ENCODE measurements around the gene TMEM9B. TPM values are rescaled to one million over a fixed set of nuclear protein-coding genes. Genes with fewer than 3 reads are reported as not detected.

TMEM9B gene
- total RNA-seq, 1 donor from 2014 or later = 26.8 TPM

DNA sequence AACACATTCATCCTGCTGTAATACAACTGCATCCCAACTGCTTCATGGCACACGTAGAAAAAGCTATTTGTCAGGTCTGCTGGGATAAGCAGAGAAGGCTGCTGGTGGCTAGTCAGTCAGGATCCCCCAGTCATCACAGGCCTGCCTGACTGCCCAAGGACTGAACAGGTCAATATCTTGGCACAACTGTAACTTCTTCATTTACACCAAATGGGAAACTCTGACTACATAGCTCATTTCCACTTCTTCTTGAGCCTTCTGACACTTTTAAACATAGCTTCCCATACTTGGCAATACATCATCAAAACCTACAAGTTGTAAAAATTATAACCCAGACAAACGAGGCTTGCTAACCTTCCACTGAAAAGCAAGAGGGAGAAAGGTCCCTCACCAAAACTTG lies 2.8 kb downstream of the TMEM9B start:
- H3K4me1 ChIP-seq = peaks cover 33% of the 10 kb centered on the region
- intact Hi-C loops (cut with DNase I) = loop anchor here (10.0 kb wide), 1 partner anchor 277 kb away; the partner anchor contains the start of genes RPL27A and TRIM66
- H3K27ac ChIP-seq = no peak overlapping the region

DNA sequence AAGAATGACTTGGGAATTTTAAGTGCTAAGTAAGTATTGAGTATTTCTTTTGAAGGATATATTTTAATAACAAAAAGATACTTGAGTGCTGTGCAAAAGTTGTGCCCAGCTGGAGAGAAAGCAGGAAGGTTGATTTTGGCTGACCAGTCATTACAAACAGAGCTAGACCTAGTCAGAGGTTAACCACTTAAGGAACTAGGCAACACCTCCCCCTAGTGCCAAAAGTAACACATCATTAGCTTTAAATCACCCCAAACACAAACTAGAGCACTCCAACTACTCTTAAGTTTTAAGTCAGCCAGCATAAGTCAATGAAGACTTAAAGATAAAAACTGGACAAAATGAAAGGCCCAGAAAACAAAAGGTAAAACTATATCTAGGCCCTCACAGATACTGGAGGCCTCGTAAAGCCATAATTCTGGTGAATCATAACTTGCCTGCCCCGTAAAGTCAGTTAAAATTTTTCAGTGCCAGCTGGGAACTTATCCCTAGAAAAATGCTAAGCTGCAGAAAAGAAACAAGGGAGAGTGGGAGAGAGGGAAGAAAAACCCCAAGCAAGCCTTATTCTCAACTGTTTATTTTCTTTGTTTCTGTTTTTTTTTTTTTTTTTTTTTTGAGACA lies 4.6 kb downstream of the TMEM9B start:
- peaks cover 27% of the 10 kb centered on the region for H3K4me1 ChIP-seq
- H3K4me3 ChIP-seq = no peak overlapping the region
- intact Hi-C loops (cut with DNase I) = loop anchor here (10.0 kb wide), 1 partner anchor 275 kb away; the partner anchor contains the start of genes RPL27A and TRIM66
- no peak for DNase-seq (ENCODE audit: extremely low spot score in 2 of 2)
- H3K27me3 ChIP-seq = no peaks in the 10 kb centered on the region
- peak overlapping the region; percentile 7 for H3K27ac ChIP-seq
- no peaks in the 10 kb centered on the region for H3K9me3 ChIP-seq
- no peak for TF ChIP-seq POLR2AphosphoS5 (IDR thresholded peaks at IDR 0.05; ENCODE audit: insufficient read depth in 1 of 2, low read depth in 1 of 2)
- TF ChIP-seq, protein P1, sequence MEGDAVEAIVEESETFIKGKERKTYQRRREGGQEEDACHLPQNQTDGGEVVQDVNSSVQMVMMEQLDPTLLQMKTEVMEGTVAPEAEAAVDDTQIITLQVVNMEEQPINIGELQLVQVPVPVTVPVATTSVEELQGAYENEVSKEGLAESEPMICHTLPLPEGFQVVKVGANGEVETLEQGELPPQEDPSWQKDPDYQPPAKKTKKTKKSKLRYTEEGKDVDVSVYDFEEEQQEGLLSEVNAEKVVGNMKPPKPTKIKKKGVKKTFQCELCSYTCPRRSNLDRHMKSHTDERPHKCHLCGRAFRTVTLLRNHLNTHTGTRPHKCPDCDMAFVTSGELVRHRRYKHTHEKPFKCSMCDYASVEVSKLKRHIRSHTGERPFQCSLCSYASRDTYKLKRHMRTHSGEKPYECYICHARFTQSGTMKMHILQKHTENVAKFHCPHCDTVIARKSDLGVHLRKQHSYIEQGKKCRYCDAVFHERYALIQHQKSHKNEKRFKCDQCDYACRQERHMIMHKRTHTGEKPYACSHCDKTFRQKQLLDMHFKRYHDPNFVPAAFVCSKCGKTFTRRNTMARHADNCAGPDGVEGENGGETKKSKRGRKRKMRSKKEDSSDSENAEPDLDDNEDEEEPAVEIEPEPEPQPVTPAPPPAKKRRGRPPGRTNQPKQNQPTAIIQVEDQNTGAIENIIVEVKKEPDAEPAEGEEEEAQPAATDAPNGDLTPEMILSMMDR (IDR thresholded peaks at IDR 0.05) = peak in 2 of 3 experiments; percentile 18 to 38
- H3K36me3 ChIP-seq = peaks cover 0 to 19% of the 10 kb centered on the region in 2 donors

More for the DNA sequence above, 2.8 kb downstream of the TMEM9B start:
- TF ChIP-seq, protein P1 (IDR thresholded peaks at IDR 0.05) = no peak
- no peak for TF ChIP-seq POLR2AphosphoS5 (IDR thresholded peaks at IDR 0.05; ENCODE audit: insufficient read depth in 1 of 2, low read depth in 1 of 2)
- TF ChIP-seq POLR2A (IDR thresholded peaks at IDR 0.05) = no peak
- Histone ChIP-seq H3K27me3 (no peaks in the 10 kb centered on the region), H3K9me3 (no peaks in the 10 kb centered on the region), H3K4me3 (no peak overlapping the region), H3K36me3 (peaks cover 0 to 5% of the 10 kb centered on the region in 2 donors)
- DNase-seq (ENCODE audit: extremely low spot score in 2 of 2) = no peak

DNA sequence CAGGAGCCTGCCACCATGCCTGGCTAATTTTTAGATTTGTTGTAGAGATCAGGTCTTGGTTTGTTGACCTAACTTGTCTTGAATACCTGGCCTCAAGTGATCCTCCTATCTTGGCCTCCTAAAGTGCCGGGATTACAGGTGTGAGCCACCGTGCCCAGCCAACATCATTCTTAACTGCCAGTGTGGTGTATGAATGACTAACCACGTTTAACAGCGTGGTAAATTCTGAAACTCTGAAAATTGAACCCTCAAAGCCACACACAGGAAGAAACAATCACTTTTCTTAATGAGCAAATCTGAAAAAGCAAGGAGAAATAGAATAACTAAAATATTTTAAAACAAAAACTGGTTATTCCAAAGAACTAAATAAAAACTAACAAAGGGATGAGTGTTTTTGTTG lies 7.4 kb downstream of the TMEM9B start:
- no peak overlapping the region for H3K4me3 ChIP-seq
- no peak overlapping the region for H3K27ac ChIP-seq
- no peaks in the 10 kb centered on the region for H3K9me3 ChIP-seq
- intact Hi-C loops (cut with DNase I) = no loop called here
- H3K27me3 ChIP-seq = no peaks in the 10 kb centered on the region
- DNase-seq (ENCODE audit: extremely low spot score in 2 of 2) = no peak
- H3K4me1 ChIP-seq = peaks cover 11% of the 10 kb centered on the region
- peaks cover 0 to 38% of the 10 kb centered on the region in 2 donors for H3K36me3 ChIP-seq
- TF ChIP-seq POLR2A (IDR thresholded peaks at IDR 0.05) (no peak), POLR2AphosphoS5 (IDR thresholded peaks at IDR 0.05; ENCODE audit: insufficient read depth in 1 of 2, low read depth in 1 of 2) (no peak)
- TF ChIP-seq, protein P1 (IDR thresholded peaks at IDR 0.05) = no peak

DNA sequence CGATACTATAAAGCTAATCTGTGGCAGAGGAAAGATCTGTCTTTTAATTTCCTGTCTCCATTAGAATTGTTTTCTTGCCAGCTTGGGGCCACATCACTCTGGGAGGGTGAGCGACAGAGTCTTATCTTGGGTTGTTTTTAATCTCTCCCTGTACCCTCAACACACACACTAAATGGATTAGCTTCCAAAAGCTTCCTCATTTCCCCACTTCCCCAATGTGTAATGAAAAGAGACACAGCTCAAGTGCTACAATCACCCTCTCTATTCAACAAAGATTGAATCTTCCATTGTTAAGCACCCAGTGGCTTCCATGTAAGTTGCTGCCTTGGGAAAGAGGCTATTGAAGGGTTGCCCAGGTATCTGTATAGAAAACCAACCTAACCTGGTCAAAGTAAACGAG lies 15.4 kb downstream of the TMEM9B start:
- TF ChIP-seq, protein P1 (IDR thresholded peaks at IDR 0.05) = no peak
- TF ChIP-seq POLR2AphosphoS5 (IDR thresholded peaks at IDR 0.05; ENCODE audit: insufficient read depth in 1 of 2, low read depth in 1 of 2) = no peak
- TF ChIP-seq POLR2A (IDR thresholded peaks at IDR 0.05) = no peak
- Histone ChIP-seq H3K27ac (no peak overlapping the region), H3K4me3 (no peak overlapping the region), H3K4me1 (no peaks in the 10 kb centered on the region), H3K36me3 (peaks cover 0 to 34% of the 10 kb centered on the region in 2 donors), H3K9me3 (no peaks in the 10 kb centered on the region), H3K27me3 (no peaks in the 10 kb centered on the region)
- no peak for DNase-seq (ENCODE audit: extremely low spot score in 2 of 2)
- intact Hi-C loops (cut with DNase I) = no loop called here

DNA sequence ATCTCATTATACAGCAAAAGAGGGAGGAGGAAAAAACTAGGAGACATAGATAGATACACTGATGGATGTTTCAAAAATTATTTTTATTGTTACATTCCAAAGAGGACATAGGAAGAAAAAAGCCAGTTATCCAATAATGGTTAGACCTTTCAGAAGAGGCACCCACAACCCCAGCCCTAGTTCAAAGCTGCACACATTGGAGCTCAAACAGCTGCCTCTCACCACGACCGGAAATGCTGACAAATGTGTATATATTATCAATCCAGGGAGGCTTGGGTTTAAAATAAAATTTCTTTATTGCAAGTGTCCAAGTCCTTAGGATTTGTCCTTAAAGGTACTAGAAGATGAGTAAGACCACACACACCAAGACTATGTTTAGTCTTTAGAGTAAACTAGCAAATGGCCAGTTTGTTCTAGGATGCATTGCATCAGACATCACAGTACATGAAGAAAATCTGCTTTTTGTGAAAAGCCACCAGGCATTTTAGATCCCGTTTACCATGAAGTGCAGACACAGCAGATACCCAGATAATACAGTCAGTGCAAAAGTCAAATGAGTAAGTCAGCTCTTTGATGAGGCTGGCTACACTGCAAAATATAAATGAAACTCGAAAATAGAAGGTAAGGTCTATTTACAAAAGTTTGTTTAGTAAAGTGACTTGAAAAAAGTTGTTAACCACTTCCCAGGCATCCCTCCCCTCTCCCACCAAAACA lies 16.9 kb downstream of the TMEM9B start:
- Histone ChIP-seq H3K4me1 (no peaks in the 10 kb centered on the region), H3K27ac (no peak overlapping the region), H3K36me3 (peaks cover 0 to 22% of the 10 kb centered on the region in 2 donors), H3K27me3 (no peaks in the 10 kb centered on the region), H3K4me3 (no peak overlapping the region), H3K9me3 (no peaks in the 10 kb centered on the region)
- intact Hi-C loops (cut with DNase I) = no loop called here
- DNase-seq (ENCODE audit: extremely low spot score in 2 of 2) = no peak
- TF ChIP-seq, protein P1 (IDR thresholded peaks at IDR 0.05) = no peak
- no peak for TF ChIP-seq POLR2A (IDR thresholded peaks at IDR 0.05)
- no peak for TF ChIP-seq POLR2AphosphoS5 (IDR thresholded peaks at IDR 0.05; ENCODE audit: insufficient read depth in 1 of 2, low read depth in 1 of 2)
